HPDE6-E6E7 (cell line): Measurements from ENCODE around the gene FCMR.
"Not testable (repeated sequence)": the region's sequence is repeated elsewhere in the genome, so short reads cannot be mapped to it uniquely, and the experiment has no call there.

Experiments used
- DNase-seq: peaks from one replicate; pipeline ENCODE4 v3.0.0; 2011; ENCODE audit warnings: missing footprints; ENCODE audit errors: extremely low spot score

FCMR gene

DNA sequence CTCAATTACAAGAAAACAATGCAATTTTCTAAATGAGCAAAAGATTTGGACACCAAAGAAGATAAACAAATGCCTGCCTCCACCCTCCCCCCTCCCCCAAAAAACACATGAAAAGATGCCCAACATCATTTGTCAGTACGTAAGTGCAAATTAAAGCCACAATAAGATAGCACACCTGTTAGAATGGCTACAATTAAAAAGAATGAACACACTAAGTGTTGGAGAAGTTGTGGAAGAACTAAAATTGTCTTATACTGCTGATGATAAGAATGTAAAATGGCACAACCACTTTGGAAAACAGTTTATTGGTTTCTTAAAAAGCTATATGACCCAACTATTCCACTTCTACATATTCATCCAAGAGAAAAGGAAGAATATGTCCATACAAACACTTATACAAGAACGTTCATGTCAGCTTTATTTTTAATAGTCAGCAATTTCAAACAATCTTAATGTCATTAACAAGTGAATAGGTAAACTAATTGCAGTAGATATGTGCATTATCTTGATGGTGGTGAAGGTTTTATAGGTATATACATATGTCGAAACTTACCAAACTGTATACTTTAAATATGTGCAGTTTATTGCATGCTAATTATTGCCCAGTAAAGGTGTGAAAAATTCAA, 45.9 kb downstream of the FCMR start:
- DNase-seq = no peak

DNA sequence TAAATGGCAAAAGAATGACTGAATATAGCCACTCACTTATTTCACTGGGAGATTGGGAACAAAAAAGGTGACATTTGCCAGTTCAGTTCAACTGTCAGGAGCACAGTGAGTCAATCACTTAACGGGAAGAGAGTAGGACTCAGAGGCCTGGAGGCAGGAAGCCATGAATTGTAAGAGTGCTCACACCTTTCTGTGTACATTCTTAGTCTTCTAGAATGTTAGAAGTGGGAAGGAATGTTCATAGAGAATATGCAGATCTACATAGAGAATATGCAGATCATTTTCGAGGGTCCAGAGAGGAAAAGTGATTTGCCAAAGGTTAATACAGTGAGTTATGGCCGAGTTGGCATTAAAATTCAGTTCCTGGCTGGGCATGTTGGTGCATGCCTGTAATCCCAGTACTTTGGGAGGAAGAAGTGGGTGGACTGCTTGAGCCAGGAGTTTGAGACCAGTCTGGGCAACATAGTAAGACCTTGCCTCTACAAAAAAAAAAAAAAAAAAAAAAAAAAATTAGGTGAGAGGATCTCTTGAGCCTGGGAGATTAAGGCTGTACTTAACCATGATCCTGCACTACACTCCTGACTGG, 48.0 kb downstream of the FCMR start:
- peak; percentile 51 for DNase-seq

DNA sequence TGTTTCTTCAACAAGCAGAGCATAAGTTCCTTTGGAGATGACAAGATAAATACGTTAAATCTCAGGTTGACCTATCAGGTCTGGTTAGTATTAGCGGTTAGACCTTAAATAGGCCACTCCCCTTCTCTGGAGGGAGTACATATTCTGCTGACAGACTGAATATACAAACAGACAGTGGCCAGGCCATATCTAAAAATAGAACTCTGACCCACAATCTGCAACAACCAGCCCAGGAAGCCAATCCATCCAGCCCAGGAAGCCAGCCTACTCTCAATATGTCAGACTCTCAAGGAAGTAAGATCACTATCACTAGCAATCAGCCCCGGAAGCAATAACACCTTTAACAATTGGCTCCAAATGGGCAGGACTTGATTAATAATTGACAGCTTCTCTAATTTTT, 49.6 kb downstream of the FCMR start:
- DNase-seq = no peak

DNA sequence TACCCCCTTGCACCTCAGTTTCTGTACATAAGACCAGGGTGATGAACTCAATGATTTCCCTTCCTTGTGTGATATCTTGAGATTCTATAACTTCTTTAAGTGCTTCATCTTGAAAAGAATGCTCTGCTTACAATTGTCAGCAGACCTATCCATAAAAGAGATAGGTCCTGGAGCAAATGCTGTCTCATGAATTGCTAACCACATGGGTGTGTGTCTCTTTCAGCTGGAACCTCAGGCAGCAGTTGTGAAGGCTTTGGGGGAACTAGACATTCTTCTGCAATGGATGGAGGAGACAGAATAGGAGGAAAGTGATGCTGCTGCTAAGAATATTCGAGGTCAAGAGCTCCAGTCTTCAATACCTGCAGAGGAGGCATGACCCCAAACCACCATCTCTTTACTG, 53.5 kb downstream of the FCMR start:
- DNase-seq = no peak

DNA sequence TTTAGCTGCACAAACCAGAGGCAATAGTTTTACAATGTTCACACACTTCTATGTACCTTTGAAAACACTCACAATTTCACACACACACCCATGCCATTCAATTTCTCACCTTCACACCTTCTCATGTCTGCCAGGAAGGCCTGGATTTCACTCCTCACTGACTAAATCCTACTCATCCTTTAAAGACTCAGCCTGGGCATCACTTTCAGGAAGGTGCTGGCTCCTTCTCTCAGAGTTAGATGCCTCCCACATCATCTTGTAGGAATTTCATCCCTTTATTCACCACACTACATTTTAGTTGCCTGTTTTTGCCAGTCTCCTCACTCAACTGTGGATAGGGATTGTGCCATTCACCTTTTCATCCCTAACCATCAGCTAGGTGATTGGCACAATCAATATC, 54.0 kb downstream of the FCMR start:
- no peak for DNase-seq

DNA sequence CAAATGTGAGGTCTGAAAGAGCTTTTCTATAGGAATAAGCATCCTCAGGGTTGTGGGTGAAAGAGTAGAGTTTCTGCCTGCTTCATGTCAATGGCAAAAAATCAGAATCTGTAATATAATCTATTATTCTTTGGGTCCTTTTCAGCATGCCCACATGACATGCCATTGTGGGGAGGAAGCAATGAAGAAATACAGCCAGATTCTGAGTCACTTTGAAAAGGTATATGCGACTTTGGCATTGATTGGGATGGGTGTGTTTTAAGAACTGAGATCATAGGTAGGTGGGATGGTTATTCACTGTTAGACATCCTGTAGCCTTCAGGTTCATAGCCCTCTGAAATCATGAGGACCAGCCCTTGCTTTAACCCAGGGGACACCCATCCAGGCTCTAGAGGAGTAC, 54.5 kb downstream of the FCMR start:
- no peak for DNase-seq

DNA sequence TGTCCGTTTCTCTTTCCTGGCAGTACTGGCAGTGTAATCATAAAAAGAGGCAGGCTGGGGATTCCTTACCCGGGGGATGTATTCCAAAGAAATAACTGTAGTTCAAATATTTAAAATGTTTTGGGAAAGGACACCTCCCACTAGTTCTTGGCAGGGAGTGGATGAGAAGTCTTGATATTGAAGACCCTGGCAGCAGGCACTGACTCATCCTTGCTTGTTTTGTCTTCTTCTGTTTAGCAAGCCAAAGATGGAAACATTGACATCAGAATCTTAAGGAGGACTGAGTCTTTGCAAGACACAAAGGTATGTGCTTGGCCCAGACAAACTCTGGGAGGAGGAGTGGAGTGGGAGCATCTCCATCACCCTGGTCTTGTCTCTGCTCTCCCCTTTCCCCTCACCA, 55.7 kb downstream of the FCMR start:
- no peak for DNase-seq

DNA sequence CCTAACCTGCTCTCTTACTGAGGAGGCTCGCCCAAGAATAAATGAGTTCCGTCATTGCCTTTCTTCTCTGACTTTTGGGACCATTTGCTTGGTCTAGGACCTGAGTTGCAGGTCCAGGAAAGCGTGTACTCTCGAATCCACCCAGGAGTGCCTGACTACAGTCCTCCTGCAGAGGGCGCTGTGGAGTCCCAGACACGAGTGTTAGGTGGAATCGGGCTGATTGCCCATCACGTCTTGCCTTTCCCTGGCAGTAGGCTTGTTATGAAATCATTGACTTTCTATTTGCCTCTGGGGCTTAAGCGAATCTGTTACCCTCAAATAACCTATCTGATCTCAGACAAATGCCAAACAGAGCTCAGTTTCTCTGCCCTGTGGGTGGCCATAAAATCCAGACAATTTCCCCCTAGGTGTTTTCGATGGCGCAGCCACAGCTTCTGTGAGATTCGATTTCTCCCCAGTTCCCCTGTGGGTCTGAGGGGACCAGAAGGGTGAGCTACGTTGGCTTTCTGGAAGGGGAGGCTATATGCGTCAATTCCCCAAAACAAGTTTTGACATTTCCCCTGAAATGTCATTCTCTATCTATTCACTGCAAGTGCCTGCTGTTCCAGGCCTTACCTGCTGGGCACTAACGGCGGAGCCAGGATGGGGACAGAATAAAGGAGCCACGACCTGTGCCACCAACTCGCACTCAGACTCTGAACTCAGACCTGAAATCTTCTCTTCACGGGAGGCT, 56.6 kb downstream of the FCMR start, which contains the start of gene IL20:
IL20 (plus strand) TSS at position 685 of the 733 bp plus-strand sequence. CDS start 230 bp downstream, outside the sequence.
- peak; percentile 63 for DNase-seq

DNA sequence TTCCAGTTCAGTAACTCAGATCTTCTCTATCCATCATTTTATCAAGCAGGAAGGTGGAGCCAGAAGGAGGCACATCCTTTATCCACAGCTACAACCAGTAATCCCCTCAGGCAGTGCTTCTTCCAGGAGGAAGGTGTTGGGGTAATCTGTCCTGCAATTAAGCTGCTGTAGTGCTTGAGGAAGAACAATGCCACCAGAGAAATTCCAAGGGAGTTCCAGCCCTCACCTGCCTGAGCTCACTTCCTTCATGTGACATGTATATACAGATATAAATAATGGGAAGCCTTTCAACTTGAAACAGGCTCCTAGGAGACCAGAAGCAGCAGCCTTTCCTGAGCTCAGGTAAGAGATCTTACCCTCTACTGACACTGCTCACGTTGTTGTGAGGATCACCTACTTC, 58.5 kb downstream of the FCMR start:
- DNase-seq = no peak

DNA sequence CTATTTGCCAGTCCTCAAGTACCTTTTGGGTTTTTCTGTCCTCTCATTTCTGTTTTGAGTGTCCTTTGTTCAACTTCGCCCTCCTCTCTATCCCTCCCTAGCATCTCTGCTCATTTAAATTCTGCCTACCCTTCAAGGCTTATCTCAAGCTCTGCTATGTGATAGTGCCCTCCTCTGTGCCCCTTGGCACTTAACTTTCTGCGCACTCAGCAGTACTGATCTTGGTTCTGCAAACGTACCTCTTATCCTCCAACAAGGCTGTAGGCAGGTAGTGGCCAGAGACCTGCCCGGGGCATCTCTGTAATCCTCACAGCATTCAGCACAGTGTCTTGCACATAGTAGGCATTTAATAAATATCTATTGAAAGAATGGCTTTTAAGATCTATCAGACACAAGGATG, 61.6 kb downstream of the FCMR start:
- DNase-seq = no peak

DNA sequence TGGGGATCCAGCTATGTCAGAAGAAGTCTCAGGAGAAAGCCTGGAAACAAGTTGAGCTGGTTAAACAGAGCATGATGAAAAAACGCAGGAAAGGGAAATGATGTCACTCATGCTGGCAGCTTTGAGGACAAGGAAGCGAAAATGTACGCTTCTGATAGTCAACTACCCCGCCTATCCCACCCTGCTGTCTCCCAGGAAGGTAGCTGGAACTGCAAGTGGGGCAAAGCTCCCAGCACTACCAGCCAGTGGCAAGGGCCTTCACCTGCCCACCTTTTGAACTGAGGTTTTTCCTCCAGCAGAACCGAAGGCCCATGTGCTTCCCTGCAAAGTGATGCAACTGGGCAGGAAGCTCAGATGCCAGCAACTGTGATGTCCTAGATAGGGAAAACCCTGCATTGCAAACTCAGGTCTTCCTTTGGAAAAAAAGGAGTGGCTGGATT, 62.6 kb downstream of the FCMR start:
- DNase-seq = no peak

DNA sequence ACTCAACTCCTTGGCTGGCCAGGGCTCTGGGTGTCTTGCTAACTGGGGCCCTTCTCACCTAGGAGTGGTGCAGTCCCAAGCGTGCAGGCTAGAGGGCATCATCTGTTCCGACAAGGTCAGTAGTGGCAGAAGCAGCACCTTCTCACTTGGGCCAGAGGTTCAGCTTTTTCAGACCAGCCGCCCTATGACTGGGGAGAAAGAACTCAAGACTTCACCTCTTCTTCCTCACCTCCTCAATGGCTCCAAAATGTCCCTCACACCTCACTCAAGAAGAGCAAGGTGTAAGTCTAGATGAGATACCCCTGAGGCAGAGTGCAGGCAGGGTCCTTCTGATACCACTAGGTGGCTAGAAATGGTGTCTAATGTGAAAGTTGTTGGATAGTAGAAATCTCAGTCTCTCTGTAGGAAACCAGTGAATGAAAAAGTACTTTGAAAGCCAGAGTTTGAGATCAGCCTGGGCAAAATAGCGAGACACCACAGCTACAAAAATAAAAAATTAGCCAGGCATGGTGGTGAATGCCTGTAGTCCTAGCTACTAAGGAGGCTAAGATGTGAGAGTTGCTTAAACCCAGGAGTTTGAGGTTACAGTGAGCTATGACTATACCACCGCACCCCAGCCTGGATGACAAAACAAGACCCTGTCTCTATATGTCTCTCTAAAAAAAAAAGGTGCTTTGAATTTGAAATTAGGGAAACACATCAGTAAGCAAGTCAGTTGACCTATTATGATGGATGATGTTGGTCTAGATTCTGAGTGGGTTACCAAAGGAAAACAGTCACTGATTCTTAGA, 64.9 kb downstream of the FCMR start:
- no peak for DNase-seq

DNA sequence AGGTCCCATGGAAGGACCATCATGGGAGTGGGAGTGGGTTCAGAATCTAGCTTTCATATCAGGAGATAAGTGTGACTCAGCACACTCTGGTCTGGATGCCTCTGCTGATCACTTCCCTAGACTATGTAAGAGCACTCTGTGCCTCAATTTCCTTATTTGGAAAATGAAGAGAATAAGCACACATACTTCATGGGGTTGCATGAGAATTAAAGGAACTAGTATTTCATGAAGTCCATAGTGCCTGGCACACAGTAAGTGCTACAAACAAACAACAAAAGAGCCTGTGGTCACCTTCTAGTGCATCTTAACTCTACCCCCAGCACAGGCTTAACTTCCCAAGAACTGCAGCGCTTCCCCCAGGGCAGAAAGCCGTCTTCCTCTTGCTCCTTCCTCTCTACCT, 65.9 kb downstream of the FCMR start:
- DNase-seq = no peak

DNA sequence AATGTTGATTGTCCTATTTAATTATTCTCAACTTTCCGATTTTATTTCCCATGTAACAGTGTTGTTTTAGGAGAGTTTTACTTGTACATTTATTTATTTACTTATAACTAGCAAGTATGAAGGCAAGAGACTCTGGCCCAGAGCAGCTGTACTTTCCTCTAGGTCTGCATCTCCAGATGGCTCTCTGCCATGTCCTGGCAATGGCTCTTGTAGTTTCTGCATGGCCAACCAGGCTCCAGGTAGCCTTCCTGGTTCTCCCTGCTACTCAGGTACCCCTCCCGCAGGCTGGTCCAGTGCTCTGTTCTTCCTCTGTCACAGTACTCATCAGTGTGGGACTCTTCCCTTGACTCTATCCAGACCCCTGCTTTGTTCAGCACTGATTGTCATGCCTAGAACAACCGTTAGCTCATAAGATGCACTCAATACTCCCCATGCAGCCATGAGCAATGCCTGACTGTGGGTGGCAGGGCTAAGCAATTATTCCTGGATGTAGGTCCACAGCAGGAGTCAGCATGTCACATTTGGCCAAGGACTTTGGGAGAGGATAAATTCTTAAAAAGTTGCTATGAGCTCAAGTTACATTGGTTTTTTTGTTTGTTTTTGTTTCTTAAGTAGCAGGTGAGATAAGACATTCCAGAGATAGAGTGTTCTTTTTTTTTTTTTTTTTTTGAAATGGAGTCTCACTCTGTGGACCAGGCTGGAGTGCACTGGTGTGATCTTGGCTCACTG, 67.2 kb downstream of the FCMR start:
- DNase-seq = no peak

DNA sequence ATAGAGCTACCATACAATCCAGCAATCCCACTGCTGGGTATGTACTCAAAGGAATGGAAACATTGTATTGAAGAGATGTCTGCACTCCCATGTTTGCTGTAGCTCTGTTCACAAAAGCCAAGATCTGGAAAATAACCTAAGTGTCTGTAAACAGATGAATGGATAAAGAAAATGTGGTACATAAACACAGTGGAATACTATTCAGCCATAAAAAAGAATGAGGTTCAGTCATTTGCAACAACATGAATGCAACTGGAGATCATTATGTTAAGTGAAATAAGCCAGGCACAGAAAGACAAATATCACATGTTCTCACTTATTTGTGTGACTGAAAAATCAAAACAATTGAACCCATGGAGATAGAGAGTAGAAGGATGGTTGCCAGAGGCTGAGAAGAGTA, 68.0 kb downstream of the FCMR start:
- DNase-seq = not testable (repeated sequence)
